Uterus (tissue), 4 donors: Measurements from ENCODE around the gene MTIF2. TPM values are rescaled to one million over a fixed set of nuclear protein-coding genes. Genes with fewer than 3 reads are reported as not detected.
"Not testable (repeated sequence)": the region's sequence is repeated elsewhere in the genome, so short reads cannot be mapped to it uniquely, and the experiment has no call there.

Source experiments
- DNase-seq, 2 donors: peaks; one replicate each; pipeline ENCODE4 v3.0.0-alpha.2; 2019 to 2020
- H3K27ac ChIP-seq, 2 donors: fragments of 200-600 bp; sonication (generic); 1 replicate in 1 of 2; 2 replicates in 1 of 2; pipeline ENCODE4 v1.5.1; 2016 to 2018
- H3K27me3 ChIP-seq, 2 donors: fragments of 200-600 bp; sonication (generic); one replicate each; pipeline ENCODE4 v1.5.1; 2018 to 2019; ENCODE audit warnings: control low read depth in 1 of 2
- H3K36me3 ChIP-seq, 2 donors: fragments of 200-600 bp; sonication (generic); one replicate each; pipeline ENCODE4 v1.5.1; 2019; ENCODE audit warnings: control low read depth in 1 of 2
- H3K4me1 ChIP-seq, 2 donors: fragments of 200-600 bp; sonication (generic); one replicate each; pipeline ENCODE4 v1.5.1; 2018 to 2019; ENCODE audit warnings: control low read depth in 1 of 2
- H3K4me3 ChIP-seq, 2 donors: fragments of 200-600 bp; sonication (generic); 1 replicate in 1 of 2; 2 replicates in 1 of 2; pipeline ENCODE4 v1.5.1; 2018 to 2019; ENCODE audit warnings: mild to moderate bottlenecking in 1 of 2
- H3K9me3 ChIP-seq, 2 donors: fragments of 200-600 bp; sonication (generic); one replicate each; pipeline ENCODE4 v1.5.1; 2019; ENCODE audit warnings: control low read depth in 1 of 2
- POLR2A ChIP-seq, 2 donors: fragments of 450-650 bp; IDR thresholded peaks; one replicate each; pipeline ENCODE4 v1.6.1; 2016; ENCODE audit warnings: antibody characterized with exemption in 2 of 2, mild to moderate bottlenecking in 1 of 2, moderate library complexity in 1 of 2
- intact Hi-C: fragments of 100-400 bp; cut with DNase I; formaldehyde crosslinking; loops from one replicate; pipeline ENCODE4 v1.15.1; 2023; ENCODE audit warnings: low total_unique reads
- total RNA-seq, 4 donors: library from RNA; depleted of rRNA in 3 of 4; stranded (reverse); fragments of >200 nt in 3 of 4; gene quantifications; one replicate each; pipeline versions ENCODE4 v1.1.0 to v1.2.4, GENCODE V29; 2014 to 2023
- TF ChIP-seq, protein P1 (sequence below), 4 experiments: fragments of 200-600 bp in 2 of 4; fragments of 450-650 bp in 2 of 4; sonication (generic) in 2 of 4; IDR thresholded peaks; one replicate each; pipeline ENCODE4 v1.5.1; 2016 to 2019; ENCODE audit warnings: antibody characterized with exemption in 4 of 4, mild to moderate bottlenecking in 2 of 4, moderate library complexity in 1 of 4
- donor health status: DM: yes; HTN: yes; CAD: no.

The MTIF2 gene
- total RNA-seq, 4 donors from 2014 or later = 1.8 to 29.4 (median 12.8) TPM

DNA sequence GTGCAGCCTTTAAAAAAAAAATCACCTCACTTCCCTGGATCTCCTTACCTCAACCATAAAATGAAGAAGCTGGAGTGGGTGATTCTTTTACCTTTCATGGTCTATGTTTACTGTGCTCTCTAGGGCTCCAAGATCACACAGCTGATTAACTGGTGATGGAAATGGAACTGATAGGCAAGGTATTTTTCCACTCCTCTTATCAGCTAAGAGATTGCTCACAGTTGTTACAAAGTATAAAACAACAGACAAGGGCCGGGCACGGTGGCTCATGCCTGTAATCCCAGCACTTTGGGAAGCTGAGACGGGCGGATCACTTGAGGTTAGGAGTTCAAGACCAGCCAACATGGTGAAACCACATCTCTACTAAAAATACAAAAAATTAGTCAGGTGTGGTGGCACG is 22.0 kb downstream of the MTIF2 start:
- H3K4me1 ChIP-seq = no peaks in the 10 kb centered on the region
- no peak overlapping the region for H3K27ac ChIP-seq
- TF ChIP-seq POLR2A (IDR thresholded peaks at IDR 0.05) = no peak
- TF ChIP-seq, protein P1, sequence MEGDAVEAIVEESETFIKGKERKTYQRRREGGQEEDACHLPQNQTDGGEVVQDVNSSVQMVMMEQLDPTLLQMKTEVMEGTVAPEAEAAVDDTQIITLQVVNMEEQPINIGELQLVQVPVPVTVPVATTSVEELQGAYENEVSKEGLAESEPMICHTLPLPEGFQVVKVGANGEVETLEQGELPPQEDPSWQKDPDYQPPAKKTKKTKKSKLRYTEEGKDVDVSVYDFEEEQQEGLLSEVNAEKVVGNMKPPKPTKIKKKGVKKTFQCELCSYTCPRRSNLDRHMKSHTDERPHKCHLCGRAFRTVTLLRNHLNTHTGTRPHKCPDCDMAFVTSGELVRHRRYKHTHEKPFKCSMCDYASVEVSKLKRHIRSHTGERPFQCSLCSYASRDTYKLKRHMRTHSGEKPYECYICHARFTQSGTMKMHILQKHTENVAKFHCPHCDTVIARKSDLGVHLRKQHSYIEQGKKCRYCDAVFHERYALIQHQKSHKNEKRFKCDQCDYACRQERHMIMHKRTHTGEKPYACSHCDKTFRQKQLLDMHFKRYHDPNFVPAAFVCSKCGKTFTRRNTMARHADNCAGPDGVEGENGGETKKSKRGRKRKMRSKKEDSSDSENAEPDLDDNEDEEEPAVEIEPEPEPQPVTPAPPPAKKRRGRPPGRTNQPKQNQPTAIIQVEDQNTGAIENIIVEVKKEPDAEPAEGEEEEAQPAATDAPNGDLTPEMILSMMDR (IDR thresholded peaks at IDR 0.05) = no peak
- DNase-seq = no peak
- H3K27me3 ChIP-seq = no peaks in the 10 kb centered on the region
- intact Hi-C loops = no loop called here
- no peak overlapping the region for H3K4me3 ChIP-seq
- no peaks in the 10 kb centered on the region for H3K9me3 ChIP-seq
- no peaks in the 10 kb centered on the region for H3K36me3 ChIP-seq

DNA sequence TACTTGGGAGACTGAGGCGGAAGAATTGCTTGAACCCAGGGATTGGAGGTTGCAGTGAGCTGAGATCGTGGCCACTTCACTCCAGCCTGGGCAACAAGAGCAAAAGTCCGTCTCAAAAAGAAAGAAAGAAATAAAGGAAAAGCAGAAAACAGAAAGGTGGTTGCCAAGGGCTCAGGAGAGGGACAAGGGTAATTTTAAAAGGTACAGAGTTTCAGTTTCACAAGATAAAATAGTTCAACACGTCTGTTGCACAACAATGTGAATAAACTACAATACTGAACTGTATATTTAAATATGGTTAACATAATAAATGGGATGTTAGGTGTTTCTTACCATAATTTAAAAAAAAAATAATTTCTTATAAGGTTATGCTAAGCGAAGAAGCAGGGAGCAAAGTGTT is 23.6 kb downstream of the MTIF2 start:
- H3K36me3 ChIP-seq = no peaks in the 10 kb centered on the region
- TF ChIP-seq POLR2A (IDR thresholded peaks at IDR 0.05) = no peak
- TF ChIP-seq, protein P1 (IDR thresholded peaks at IDR 0.05) = no peak
- H3K4me1 ChIP-seq = no peaks in the 10 kb centered on the region
- H3K4me3 ChIP-seq = no peak overlapping the region
- intact Hi-C loops = no loop called here
- DNase-seq = no peak
- H3K27ac ChIP-seq = no peak overlapping the region
- no peaks in the 10 kb centered on the region for H3K9me3 ChIP-seq
- H3K27me3 ChIP-seq = no peaks in the 10 kb centered on the region

DNA sequence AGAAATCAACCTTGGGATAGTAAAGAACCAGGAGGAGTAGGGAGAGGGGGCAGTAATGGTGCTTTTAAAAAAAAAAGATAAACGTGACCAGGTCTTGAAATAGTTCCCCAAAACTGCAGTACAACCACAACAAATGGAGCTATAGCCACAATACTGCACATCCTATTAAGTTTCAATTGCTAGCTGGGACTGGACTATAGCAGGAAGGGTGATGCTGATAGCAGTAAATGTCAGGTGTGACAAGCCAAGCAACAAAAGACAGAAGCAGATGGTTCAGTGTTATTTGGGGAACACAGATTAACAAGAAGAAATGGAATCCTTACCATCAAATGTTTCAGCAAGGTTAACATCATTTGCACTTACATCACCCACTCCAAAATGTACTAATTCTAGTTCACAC is 26.4 kb downstream of the MTIF2 start:
- Histone ChIP-seq H3K4me1 (no peaks in the 10 kb centered on the region), H3K36me3 (no peaks in the 10 kb centered on the region), H3K9me3 (no peaks in the 10 kb centered on the region), H3K27ac (no peak overlapping the region), H3K4me3 (no peak overlapping the region), H3K27me3 (no peaks in the 10 kb centered on the region)
- no peak for DNase-seq
- intact Hi-C loops = no loop called here
- TF ChIP-seq POLR2A (IDR thresholded peaks at IDR 0.05) = no peak
- TF ChIP-seq, protein P1 (IDR thresholded peaks at IDR 0.05) = no peak

DNA sequence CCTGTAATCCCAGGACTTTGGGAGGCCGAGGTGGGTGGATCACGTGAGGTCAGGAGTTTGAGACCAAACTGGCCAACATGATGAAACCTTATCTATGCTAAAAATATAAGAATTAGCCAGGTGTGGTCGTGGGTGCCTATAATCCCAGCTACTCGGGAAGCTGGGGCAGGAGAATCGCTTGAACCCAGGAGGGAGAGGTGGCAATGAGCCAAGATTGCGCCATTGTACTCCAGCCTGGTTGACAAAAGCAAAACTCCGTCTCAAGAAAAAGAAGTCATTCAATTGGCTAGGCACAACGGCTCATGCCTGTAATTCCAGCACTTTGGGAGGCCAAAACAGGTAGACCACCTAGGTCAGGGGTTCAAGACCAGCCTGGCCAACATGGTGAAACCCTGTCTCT is 27.4 kb downstream of the MTIF2 start:
- DNase-seq, H3K27ac ChIP-seq, intact Hi-C loops, H3K4me3 ChIP-seq, H3K36me3 ChIP-seq, H3K4me1 ChIP-seq, H3K9me3 ChIP-seq, H3K27me3 ChIP-seq: not testable (repeated sequence)

DNA sequence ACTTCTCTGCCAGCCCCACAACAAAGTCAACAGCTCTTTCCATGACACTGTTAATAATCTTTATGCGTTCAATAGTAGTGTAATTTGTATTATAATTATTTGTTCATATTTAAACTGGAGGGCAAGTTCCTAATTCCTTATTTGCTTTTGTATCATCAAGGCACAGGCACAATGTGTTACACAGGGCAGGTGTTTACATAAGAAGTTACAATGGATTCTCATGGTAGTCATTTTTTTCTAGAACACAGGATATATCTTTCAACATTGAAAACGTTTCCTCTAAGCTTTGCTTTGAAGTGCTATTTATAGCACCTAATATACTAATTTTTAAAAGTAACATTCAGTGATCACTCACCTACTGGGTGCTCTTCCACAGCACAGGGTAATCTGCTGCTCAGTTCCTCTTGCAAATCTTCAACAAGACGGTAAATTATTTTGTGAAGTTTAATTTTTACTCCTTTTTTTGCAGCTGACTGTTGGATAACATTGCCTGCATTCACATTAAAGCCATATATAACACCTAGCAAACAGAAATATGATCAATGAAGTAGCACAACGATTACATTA is 29.3 kb downstream of the MTIF2 start:
- H3K27ac ChIP-seq = no peak overlapping the region
- TF ChIP-seq, protein P1 (IDR thresholded peaks at IDR 0.05) = no peak
- no peak for TF ChIP-seq POLR2A (IDR thresholded peaks at IDR 0.05)
- no peaks in the 10 kb centered on the region for H3K27me3 ChIP-seq
- H3K4me3 ChIP-seq = no peak overlapping the region
- intact Hi-C loops = no loop called here
- H3K36me3 ChIP-seq = no peaks in the 10 kb centered on the region
- no peak for DNase-seq
- no peaks in the 10 kb centered on the region for H3K4me1 ChIP-seq
- no peaks in the 10 kb centered on the region for H3K9me3 ChIP-seq

DNA sequence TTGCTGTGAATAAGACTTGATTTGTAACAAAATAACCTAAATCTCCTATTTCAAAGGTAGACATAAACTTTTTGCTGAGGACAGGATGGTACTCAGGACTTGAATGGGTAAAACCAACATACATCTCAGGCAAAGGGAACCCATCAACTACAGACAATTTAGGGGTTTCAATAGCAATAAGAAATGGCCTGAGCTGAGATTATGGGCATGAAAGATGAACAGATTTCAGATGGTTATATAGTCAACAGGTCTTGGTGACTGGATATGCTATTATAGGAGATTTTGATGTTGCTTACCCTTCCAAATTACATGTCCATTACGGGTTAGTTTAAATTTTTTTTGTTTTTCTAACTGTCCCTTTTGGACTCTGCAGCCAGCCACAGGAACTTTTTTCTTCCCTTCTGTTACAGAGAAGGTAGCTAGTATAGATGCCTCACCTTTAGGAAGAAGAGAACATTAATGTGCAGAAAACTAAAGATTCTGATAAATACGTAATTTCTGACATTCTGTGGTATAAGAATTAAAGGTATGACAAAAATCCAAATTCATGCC is 32.0 kb downstream of the MTIF2 start:
- H3K9me3 ChIP-seq = no peaks in the 10 kb centered on the region
- peaks cover 4 to 5% of the 10 kb centered on the region in 2 donors for H3K4me1 ChIP-seq
- H3K4me3 ChIP-seq = no peak overlapping the region
- DNase-seq = no peak
- intact Hi-C loops = no loop called here
- TF ChIP-seq POLR2A (IDR thresholded peaks at IDR 0.05) = no peak
- TF ChIP-seq, protein P1 (IDR thresholded peaks at IDR 0.05) = no peak
- H3K36me3 ChIP-seq = no peaks in the 10 kb centered on the region
- H3K27ac ChIP-seq = no peak overlapping the region
- H3K27me3 ChIP-seq = no peaks in the 10 kb centered on the region
